Measurements from ENCODE around the gene MAMLD1.

MAMLD1 gene

GRCh38 chrX:150507251-150507856 lies 144.2 kb downstream of the MAMLD1 start:
- no peak for DNase-seq (ENCODE audit: extremely low read depth, insufficient read length)

GRCh38 chrX:150508018-150508417 lies 144.9 kb downstream of the MAMLD1 start:
- TF ChIP-seq CTCF (IDR thresholded peaks at IDR 0.05; ENCODE audit: insufficient read depth, low read length, poor library complexity, severe bottlenecking) = no peak
- H3K4me3 ChIP-seq (replicated peaks; ENCODE audit: low read depth, low read length) = no peak overlapping the region

More at GRCh38 chrX:150507251-150507856, 144.2 kb downstream of the MAMLD1 start:
- Histone ChIP-seq H3K27me3 (replicated peaks; ENCODE audit: control insufficient read depth, insufficient read depth, low read length) (no peaks in the 10 kb centered on the region; the same call in none of the 2 replicates), H3K4me3 (replicated peaks; ENCODE audit: low read depth, low read length) (no peak overlapping the region), H3K36me3 (ENCODE audit: control insufficient read depth, insufficient read depth, low read length) (no peaks in the 10 kb centered on the region)
- TF ChIP-seq CTCF (IDR thresholded peaks at IDR 0.05; ENCODE audit: insufficient read depth, low read length, poor library complexity, severe bottlenecking) = no peak

GRCh38 chrX:150508451-150509367 lies 145.6 kb downstream of the MAMLD1 start:
- no peak for DNase-seq (ENCODE audit: extremely low read depth, insufficient read length)
- Histone ChIP-seq H3K4me3 (replicated peaks; ENCODE audit: low read depth, low read length) (no peak overlapping the region), H3K27me3 (replicated peaks; ENCODE audit: control insufficient read depth, insufficient read depth, low read length) (no peaks in the 10 kb centered on the region; the same call in none of the 2 replicates), H3K36me3 (ENCODE audit: control insufficient read depth, insufficient read depth, low read length) (no peaks in the 10 kb centered on the region)
- no peak for TF ChIP-seq CTCF (IDR thresholded peaks at IDR 0.05; ENCODE audit: insufficient read depth, low read length, poor library complexity, severe bottlenecking)

More at GRCh38 chrX:150508018-150508417, 144.9 kb downstream of the MAMLD1 start:
- no peaks in the 10 kb centered on the region for H3K36me3 ChIP-seq (ENCODE audit: control insufficient read depth, insufficient read depth, low read length)
- H3K27me3 ChIP-seq (replicated peaks; ENCODE audit: control insufficient read depth, insufficient read depth, low read length) = no peaks in the 10 kb centered on the region; the same call in none of the 2 replicates
- DNase-seq (ENCODE audit: extremely low read depth, insufficient read length) = no peak

- no peak for DNase-seq (ENCODE audit: extremely low read depth, insufficient read length)
- H3K27me3 ChIP-seq (replicated peaks; ENCODE audit: control insufficient read depth, insufficient read depth, low read length) = no peaks in the 10 kb centered on the region; the same call in none of the 2 replicates
- no peak for TF ChIP-seq CTCF (IDR thresholded peaks at IDR 0.05; ENCODE audit: insufficient read depth, low read length, poor library complexity, severe bottlenecking)
- no peak overlapping the region for H3K4me3 ChIP-seq (replicated peaks; ENCODE audit: low read depth, low read length)
- H3K36me3 ChIP-seq (ENCODE audit: control insufficient read depth, insufficient read depth, low read length) = no peaks in the 10 kb centered on the region
Observed at GRCh38 chrX:150509703-150510102, 146.6 kb downstream of the MAMLD1 start.

GRCh38 chrX:150512461-150512901 lies 149.4 kb downstream of the MAMLD1 start:
- no peak for TF ChIP-seq CTCF (IDR thresholded peaks at IDR 0.05; ENCODE audit: insufficient read depth, low read length, poor library complexity, severe bottlenecking)
- Histone ChIP-seq H3K36me3 (ENCODE audit: control insufficient read depth, insufficient read depth, low read length) (no peaks in the 10 kb centered on the region), H3K27me3 (replicated peaks; ENCODE audit: control insufficient read depth, insufficient read depth, low read length) (no peaks in the 10 kb centered on the region; the same call in none of the 2 replicates), H3K4me3 (replicated peaks; ENCODE audit: low read depth, low read length) (no peak overlapping the region)
- DNase-seq (ENCODE audit: extremely low read depth, insufficient read length) = no peak
